Gastrocnemius medialis (tissue), 4 donors: Measurements from ENCODE around the gene TNIK. TPM values are rescaled to one million over a fixed set of nuclear protein-coding genes. Genes with fewer than 3 reads are reported as not detected.

Experiments used
- ATAC-seq, 2 donors: fragments of 150-250 bp; one replicate each; pipeline ENCODE4 v1.9.1; 2016
- DNase-seq, 2 donors: peaks; one replicate each; pipeline ENCODE4 v3.0.0-alpha.2; 2019
- H3K27ac ChIP-seq, 4 donors: fragments of 200-600 bp; sonication (generic); 1 replicate in 1 of 4; 2 replicates in 3 of 4; pipeline ENCODE4 v1.5.1; 2016 to 2018; ENCODE audit warnings: mild to moderate bottlenecking in 2 of 4, moderate library complexity in 1 of 4
- H3K27me3 ChIP-seq, 3 donors: fragments of 200-600 bp; sonication (generic) in 2 of 3; 1 replicate in 1 of 3; 2 replicates in 2 of 3; pipeline versions ENCODE4 v1.5.1 to v1.6.0; 2016 to 2019; ENCODE audit warnings: mild to moderate bottlenecking in 1 of 3, moderate library complexity in 1 of 3
- H3K36me3 ChIP-seq, 2 donors: fragments of 200-600 bp; sonication (generic) in 1 of 2; one replicate each; pipeline ENCODE4 v1.5.1; 2017 to 2018
- H3K4me1 ChIP-seq, 2 donors: fragments of 200-600 bp; sonication (generic) in 1 of 2; one replicate each; pipeline ENCODE4 v1.5.1; 2016 to 2017; ENCODE audit warnings: mild to moderate bottlenecking in 2 of 2
- H3K4me3 ChIP-seq, 4 donors: fragments of 200-600 bp; sonication (generic) in 3 of 4; 1 replicate in 1 of 4; 2 replicates in 3 of 4; pipeline ENCODE4 v1.5.1; 2016 to 2019; ENCODE audit warnings: mild to moderate bottlenecking in 2 of 4
- H3K9me3 ChIP-seq, 3 donors: fragments of 200-600 bp; sonication (generic) in 2 of 3; 1 replicate in 1 of 3; 2 replicates in 2 of 3; pipeline ENCODE4 v1.5.1; 2016 to 2019
- CTCF ChIP-seq, 5 experiments: fragments of 450-650 bp in 3 of 5; fragments of 200-600 bp in 2 of 5; sonication (generic) in 2 of 5; IDR thresholded peaks in 4 of 5; conservative IDR thresholded peaks in 1 of 5; 1 replicate in 4 of 5; 2 replicates in 1 of 5; pipeline ENCODE4 v1.5.1; 2016 to 2019; ENCODE audit warnings: antibody characterized with exemption in 5 of 5, mild to moderate bottlenecking in 3 of 5, moderate library complexity in 3 of 5
- POLR2A ChIP-seq, 2 donors: fragments of 450-650 bp; IDR thresholded peaks; one replicate each; pipeline ENCODE4 v1.6.1; 2017; ENCODE audit warnings: antibody characterized with exemption in 2 of 2, mild to moderate bottlenecking in 2 of 2, moderate library complexity in 2 of 2
- in situ Hi-C, 4 donors: fragments of 200-750 bp; cut with MboI; loops; one replicate each; pipeline versions ENCODE4 v1.15.0 to v1.8.0; 2017; ENCODE audit warnings: low sequenced_read_pairs in 4 of 4
- intact Hi-C: fragments of 100-400 bp; cut with DNase I; formaldehyde crosslinking; loops from one replicate; pipeline ENCODE4 v1.15.1; 2023; ENCODE audit warnings: low total_unique reads
- microRNA counts, 2 donors: library from miRNA; unstranded; fragments of <30 nt; microRNA quantifications; one replicate each; lab custom pipeline; 2016
- microRNA-seq, 2 donors: library from miRNA; unstranded; fragments of <30 nt; microRNA quantifications; one replicate each; pipeline ENCODE4, GENCODE V29; 2016; ENCODE audit warnings: borderline replicate concordance in 2 of 2
- total RNA-seq, 4 donors: library from RNA; depleted of rRNA; stranded (reverse); fragments of >200 nt; gene quantifications; one replicate each; pipeline versions ENCODE4 v1.1.0 to v1.2.3, GENCODE V29; 2016

TNIK gene
- total RNA-seq, 4 donors from 2014 or later, result 5.2 to 19.7 (median 10.6) TPM

GRCh38 chr3:171021377-171021776, 438.8 kb downstream of the TNIK start:
- no peak for TF ChIP-seq CTCF (IDR thresholded peaks at IDR 0.05 in 4 of 5, conservative IDR thresholded peaks at IDR 0.05 in 1 of 5)
- TF ChIP-seq POLR2A (IDR thresholded peaks at IDR 0.05), result no peak
- intact Hi-C loops (no loop called here), in situ Hi-C loops (no loop called here)
- H3K27ac ChIP-seq, result no peak overlapping the region
- no peak for DNase-seq
- H3K36me3 ChIP-seq, result no peaks in the 10 kb centered on the region
- H3K27me3 ChIP-seq, result no peaks in the 10 kb centered on the region
- no peak overlapping the region for H3K4me3 ChIP-seq
- H3K4me1 ChIP-seq, result no peaks in the 10 kb centered on the region
- no peaks in the 10 kb centered on the region for H3K9me3 ChIP-seq
- ATAC-seq, result no peak

GRCh38 chr3:171018156-171018935, 441.9 kb downstream of the TNIK start:
- no peaks in the 10 kb centered on the region for H3K4me1 ChIP-seq
- intact Hi-C loops, result no loop called here
- ATAC-seq (no peak), DNase-seq (no peak)
- H3K27me3 ChIP-seq, result no peaks in the 10 kb centered on the region
- H3K4me3 ChIP-seq, result no peak overlapping the region
- no peak overlapping the region for H3K27ac ChIP-seq
- H3K9me3 ChIP-seq, result no peaks in the 10 kb centered on the region
- in situ Hi-C loops, result no loop called here
- TF ChIP-seq CTCF (IDR thresholded peaks at IDR 0.05 in 4 of 5, conservative IDR thresholded peaks at IDR 0.05 in 1 of 5) (no peak), POLR2A (IDR thresholded peaks at IDR 0.05) (no peak)
- H3K36me3 ChIP-seq, result no peaks in the 10 kb centered on the region

- Histone ChIP-seq H3K4me1 (no peaks in the 10 kb centered on the region), H3K9me3 (no peaks in the 10 kb centered on the region), H3K4me3 (no peak overlapping the region), H3K27ac (no peak overlapping the region), H3K36me3 (no peaks in the 10 kb centered on the region), H3K27me3 (no peaks in the 10 kb centered on the region)
- intact Hi-C loops, result no loop called here
- no peak for DNase-seq
- TF ChIP-seq POLR2A (IDR thresholded peaks at IDR 0.05) (no peak), CTCF (IDR thresholded peaks at IDR 0.05 in 4 of 5, conservative IDR thresholded peaks at IDR 0.05 in 1 of 5) (no peak)
- ATAC-seq, result no peak
- in situ Hi-C loops, result no loop called here
These were observed 446.1 kb downstream of the TNIK start for GRCh38 chr3:171013822-171014748.

- Histone ChIP-seq H3K9me3 (no peaks in the 10 kb centered on the region), H3K4me3 (no peak overlapping the region), H3K27ac (no peak overlapping the region), H3K27me3 (no peaks in the 10 kb centered on the region), H3K4me1 (no peaks in the 10 kb centered on the region), H3K36me3 (no peaks in the 10 kb centered on the region)
- TF ChIP-seq POLR2A (IDR thresholded peaks at IDR 0.05) (no peak), CTCF (IDR thresholded peaks at IDR 0.05 in 4 of 5, conservative IDR thresholded peaks at IDR 0.05 in 1 of 5) (no peak)
- no peak for DNase-seq
- intact Hi-C loops, result no loop called here
- in situ Hi-C loops, result no loop called here
- no peak for ATAC-seq
These were observed 448.3 kb downstream of the TNIK start for GRCh38 chr3:171011873-171012336.

MicroRNAs encoded within 50 kb of the gene (microRNA counts, 767-probe panel; counts per million panel counts)
- 356 to 448 counts per million in 2 donors for microRNA hsa-miR-569 (lab: Ali Mortazavi, UCI)

Small RNA genes within 50 kb of the gene (microRNA-seq; reads per million reads assigned to microRNA genes)
- gene MIR569, result 0 reads per million in 2 donors
